Neural crest cell (in vitro differentiated cells): Measurements from ENCODE around the gene CASP14. TPM values are rescaled to one million over a fixed set of nuclear protein-coding genes. Genes with fewer than 3 reads are reported as not detected.
"Not testable (repeated sequence)": the region's sequence is repeated elsewhere in the genome, so short reads cannot be mapped to it uniquely, and the experiment has no call there.

Experiments used
- DNase-seq: peaks from one replicate; pipeline ENCODE4 v3.0.0; 2021; ENCODE audit warnings: low read depth, mixed read lengths, low spot score
- H3K27ac Mint-ChIP-seq: one replicate; pipeline ENCODE4 v1.8.0; 2021; ENCODE audit warnings: mild to moderate bottlenecking, mixed read lengths; ENCODE audit not compliant: unreplicated experiment
- H3K27me3 Mint-ChIP-seq: 2 replicates; pipeline ENCODE4 v1.8.0; 2021; ENCODE audit warnings: low read depth, mild to moderate bottlenecking, mixed read lengths
- H3K36me3 Mint-ChIP-seq: 2 replicates; pipeline ENCODE4 v1.8.0; 2021; ENCODE audit warnings: low read depth, mild to moderate bottlenecking, mixed read lengths
- H3K4me1 Mint-ChIP-seq: 2 replicates; pipeline ENCODE4 v1.8.0; 2021; ENCODE audit warnings: mixed read lengths
- H3K4me3 Mint-ChIP-seq: one replicate; pipeline ENCODE4 v1.8.0; 2021; ENCODE audit warnings: mild to moderate bottlenecking, mixed read lengths
- H3K9me3 Mint-ChIP-seq: 2 replicates; pipeline ENCODE4 v1.8.0; 2021; ENCODE audit warnings: mixed read lengths
- CTCF ChIP-seq: fragments of 200-600 bp; sonication (generic); conservative IDR thresholded peaks from 2 replicates; pipeline ENCODE4 v1.5.0; 2021; ENCODE audit warnings: antibody characterized with exemption, mild to moderate bottlenecking
- total RNA-seq: library from RNA; stranded (reverse); gene quantifications from 2 replicates; pipeline ENCODE4 v1.2.1, GENCODE V29; 2021

The CASP14 gene
- total RNA-seq, 1 donor from 2014 or later = not detected

GRCh38 chr19:15091918-15092753, 42.9 kb downstream of the CASP14 start:
- no peaks in the 10 kb centered on the region for H3K36me3 Mint-ChIP-seq
- H3K9me3 Mint-ChIP-seq = no peaks in the 10 kb centered on the region
- peak; percentile 49 for DNase-seq
- peak; percentile 76 for TF ChIP-seq CTCF
- peaks cover 30% of the 10 kb centered on the region for H3K27me3 Mint-ChIP-seq
- H3K27ac Mint-ChIP-seq = no peak overlapping the region
- no peaks in the 10 kb centered on the region for H3K4me1 Mint-ChIP-seq
- no peak overlapping the region for H3K4me3 Mint-ChIP-seq

DNA sequence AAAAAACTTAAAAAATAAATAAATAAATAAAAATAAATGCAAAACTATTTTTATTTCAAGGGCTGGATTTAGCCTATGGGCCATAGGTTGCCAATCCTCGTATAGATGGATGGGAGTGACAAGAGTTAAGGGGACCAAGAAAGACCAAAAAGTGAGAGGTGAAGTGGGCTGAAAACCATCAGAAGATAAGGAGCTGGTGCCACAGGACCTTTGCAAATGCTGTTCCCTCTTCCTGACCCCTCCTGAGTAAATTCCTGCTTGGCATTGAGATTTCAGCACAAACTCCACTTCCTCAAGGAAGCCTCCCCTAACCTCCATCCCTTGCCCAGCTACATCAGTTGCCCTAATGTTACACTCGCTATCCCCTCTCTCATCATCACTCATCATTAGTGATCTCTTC, 43.7 kb downstream of the CASP14 start:
- no peak overlapping the region for H3K27ac Mint-ChIP-seq
- no peaks in the 10 kb centered on the region for H3K4me1 Mint-ChIP-seq
- no peak overlapping the region for H3K4me3 Mint-ChIP-seq
- no peaks in the 10 kb centered on the region for H3K36me3 Mint-ChIP-seq
- TF ChIP-seq CTCF = no peak
- H3K27me3 Mint-ChIP-seq = peaks cover 22% of the 10 kb centered on the region
- DNase-seq = no peak
- no peaks in the 10 kb centered on the region for H3K9me3 Mint-ChIP-seq

GRCh38 chr19:15096223-15096622, 46.9 kb downstream of the CASP14 start:
- no peaks in the 10 kb centered on the region for H3K36me3 Mint-ChIP-seq
- no peak overlapping the region for H3K4me3 Mint-ChIP-seq
- no peak overlapping the region for H3K27ac Mint-ChIP-seq
- H3K9me3 Mint-ChIP-seq = no peaks in the 10 kb centered on the region
- no peaks in the 10 kb centered on the region for H3K4me1 Mint-ChIP-seq
- H3K27me3 Mint-ChIP-seq = peaks cover 2% of the 10 kb centered on the region
- DNase-seq = no peak
- no peak for TF ChIP-seq CTCF

- H3K4me3 Mint-ChIP-seq, H3K27ac Mint-ChIP-seq, H3K9me3 Mint-ChIP-seq, H3K36me3 Mint-ChIP-seq, DNase-seq, H3K4me1 Mint-ChIP-seq, H3K27me3 Mint-ChIP-seq: not testable (repeated sequence)
Observed at GRCh38 chr19:15097980-15098379, 48.7 kb downstream of the CASP14 start.

DNA sequence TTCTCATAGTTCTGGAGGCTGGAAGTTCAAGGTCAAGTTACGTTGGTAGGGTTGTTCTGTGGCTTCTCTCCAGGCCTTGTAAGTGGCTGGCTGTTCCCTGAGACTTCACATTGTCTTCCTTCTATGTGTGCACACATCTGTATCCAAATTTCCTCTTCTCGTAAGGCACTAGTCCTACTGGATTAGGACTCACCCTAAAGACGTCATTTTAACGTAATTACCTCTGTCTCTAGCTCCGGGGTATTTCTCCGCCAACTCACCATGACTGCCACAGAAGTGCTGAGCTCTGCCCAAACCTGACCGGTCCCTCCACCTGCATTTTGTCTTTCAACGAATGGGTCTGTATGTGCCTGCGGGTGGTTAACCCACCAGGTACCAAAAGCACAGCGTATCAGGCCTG, 49.2 kb downstream of the CASP14 start:
- peaks cover 8% of the 10 kb centered on the region for H3K9me3 Mint-ChIP-seq
- TF ChIP-seq CTCF = no peak
- no peak overlapping the region for H3K4me3 Mint-ChIP-seq

GRCh38 chr19:15099017-15099582, 49.8 kb downstream of the CASP14 start:
- peaks cover under 1% of the 10 kb centered on the region for H3K27me3 Mint-ChIP-seq
- peaks cover 10% of the 10 kb centered on the region for H3K9me3 Mint-ChIP-seq
- no peak for TF ChIP-seq CTCF
- no peak for DNase-seq
- no peak overlapping the region for H3K27ac Mint-ChIP-seq
- H3K4me3 Mint-ChIP-seq = no peak overlapping the region
- no peaks in the 10 kb centered on the region for H3K4me1 Mint-ChIP-seq
- peaks cover 7% of the 10 kb centered on the region for H3K36me3 Mint-ChIP-seq

More for the DNA sequence above, 49.2 kb downstream of the CASP14 start:
- DNase-seq = no peak
- Mint-ChIP-seq H3K27me3 (no peaks in the 10 kb centered on the region), H3K4me1 (no peaks in the 10 kb centered on the region), H3K36me3 (peaks cover 4% of the 10 kb centered on the region), H3K27ac (no peak overlapping the region)
